CD8-positive, alpha-beta memory T cell (primary cell): ENCODE data around the gene KDF1. TPM values are rescaled to one million over a fixed set of nuclear protein-coding genes. Genes with fewer than 3 reads are reported as not detected.

ENCODE experiments used
- CTCF ChIA-PET: fragments of 350-600 bp; sonication (Branson Sonifier 250); formaldehyde crosslinking; loops from one replicate; lab custom pipeline; 2021; ENCODE audit warnings: antibody characterized with exemption; lab: Charles Lee
- POLR2A ChIA-PET: fragments of 350-600 bp; sonication (Branson Sonifier 250); formaldehyde crosslinking; loops from one replicate; lab custom pipeline; 2021; ENCODE audit warnings: antibody characterized with exemption; lab: Charles Lee
- DNase-seq, 5 donors: peaks; one replicate each; pipeline versions ENCODE4 v3.0.0 to v3.0.0-alpha.2; 2020 to 2022; ENCODE audit warnings: mixed read lengths in 1 of 5
- H3K27ac ChIP-seq: one replicate; pipeline ENCODE4 v1.7.0; 2013; ENCODE audit warnings: low read depth, mild to moderate bottlenecking, low read length, moderate library complexity
- H3K27me3 ChIP-seq: 2 replicates; pipeline ENCODE4 v1.7.0; 2013; ENCODE audit warnings: low read length, mild to moderate bottlenecking; ENCODE audit not compliant: insufficient read depth, poor library complexity, severe bottlenecking
- H3K36me3 ChIP-seq: 2 replicates; pipeline ENCODE4 v1.7.0; 2013; ENCODE audit warnings: mild to moderate bottlenecking, low read length, moderate library complexity; ENCODE audit not compliant: insufficient read depth
- H3K4me1 ChIP-seq: 2 replicates; pipeline ENCODE4 v1.7.0; 2013; ENCODE audit warnings: mild to moderate bottlenecking, low read length, moderate library complexity; ENCODE audit not compliant: insufficient read depth
- H3K4me3 ChIP-seq: 2 replicates; pipeline ENCODE4 v1.7.0; 2013; ENCODE audit warnings: mild to moderate bottlenecking, low read length
- H3K9me3 ChIP-seq: 2 replicates; pipeline ENCODE4 v1.7.0; 2013; ENCODE audit warnings: mild to moderate bottlenecking, low read length
- H3K27ac Mint-ChIP-seq, 8 donors: one replicate each; pipeline ENCODE4 v1.8.0; 2020 to 2021; ENCODE audit warnings: mixed read lengths in 8 of 8, mild to moderate bottlenecking in 6 of 8, inconsistent platforms in 3 of 8, moderate library complexity in 3 of 8
- H3K27me3 Mint-ChIP-seq, 2 donors: one replicate each; pipeline ENCODE4 v1.8.0; 2020 to 2021; ENCODE audit warnings: mixed read lengths in 2 of 2, mild to moderate bottlenecking in 1 of 2, moderate library complexity in 1 of 2
- H3K36me3 Mint-ChIP-seq, 3 donors: one replicate each; pipeline ENCODE4 v1.8.0; 2020 to 2021; ENCODE audit warnings: mixed read lengths in 3 of 3, inconsistent platforms in 1 of 3, mild to moderate bottlenecking in 1 of 3
- H3K4me1 Mint-ChIP-seq, 3 donors: one replicate each; pipeline ENCODE4 v1.8.0; 2020 to 2021; ENCODE audit warnings: mixed read lengths in 3 of 3, inconsistent platforms in 1 of 3, mild to moderate bottlenecking in 1 of 3
- H3K4me3 Mint-ChIP-seq, 7 donors: one replicate each; pipeline ENCODE4 v1.8.0; 2020 to 2021; ENCODE audit warnings: mixed read lengths in 7 of 7, mild to moderate bottlenecking in 6 of 7, moderate library complexity in 4 of 7, inconsistent platforms in 2 of 7
- H3K9me3 Mint-ChIP-seq, 5 donors: one replicate each; pipeline ENCODE4 v1.8.0; 2020 to 2022; ENCODE audit warnings: mixed read lengths in 5 of 5, mild to moderate bottlenecking in 3 of 5, moderate library complexity in 2 of 5, inconsistent platforms in 1 of 5
- polyA plus RNA-seq: library from polyadenylated mRNA; unstranded; fragments of 300-500 nt; fragmentation: Illumina TruSeq; gene quantifications from one replicate; pipeline ENCODE4 v1.2.3, GENCODE V29; 2021
- total RNA-seq, 2 experiments: library from RNA; stranded (reverse); gene quantifications; one replicate each; pipeline ENCODE4 v1.2.3, GENCODE V29; 2021

KDF1 gene
- total and polyA plus RNA-seq, 3 experiments from 2014 or later = 0.24 to 4.6 (median 0.39) TPM

DNA sequence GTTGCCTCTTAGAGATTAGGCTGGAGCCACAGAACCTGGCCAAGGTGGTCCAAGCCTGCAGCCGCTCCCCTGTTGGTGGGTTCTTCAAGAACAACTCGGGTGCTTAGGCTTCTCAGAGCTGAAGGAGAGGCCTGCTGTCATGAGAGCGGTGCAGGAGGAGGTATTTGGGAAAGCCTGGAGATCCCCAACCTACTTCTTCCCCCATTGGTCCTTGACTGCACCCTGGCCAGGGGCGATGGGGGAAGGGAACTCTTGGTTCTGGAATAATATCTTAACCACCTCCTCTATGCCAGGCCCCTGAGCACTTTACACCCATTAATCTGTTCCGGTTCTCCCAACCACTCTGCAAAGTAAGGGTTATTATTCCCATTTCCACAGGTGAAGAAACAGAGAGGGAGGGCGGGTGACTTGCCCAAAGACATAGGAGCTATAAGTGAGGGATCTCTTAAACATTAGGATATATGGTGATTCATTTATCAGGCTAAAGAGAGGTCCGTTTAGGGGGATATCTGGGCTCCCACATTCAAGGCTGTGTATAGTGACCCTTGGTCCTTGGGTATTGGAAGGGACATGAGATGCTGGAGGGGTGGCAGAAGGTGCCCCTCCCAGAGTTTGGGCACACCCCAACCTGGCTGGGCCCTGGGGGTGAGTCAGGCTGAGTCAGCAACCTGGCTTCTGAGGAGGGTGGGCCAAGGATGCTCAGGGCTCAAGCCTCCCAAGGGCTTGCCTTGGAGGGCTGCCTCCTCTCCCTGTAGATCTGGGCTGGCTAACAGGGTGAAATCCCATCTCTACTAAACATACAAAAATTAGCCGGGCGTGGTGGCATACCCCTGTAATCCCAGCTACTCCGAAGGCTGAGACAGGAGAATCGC, 38.4 kb upstream of the KDF1 start:
- Mint-ChIP-seq H3K4me3 (no peak overlapping the region), H3K9me3 (no peaks in the 10 kb centered on the region), H3K27ac (no peak overlapping the region), H3K27me3 (peaks cover 35 to 40% of the 10 kb centered on the region in 2 donors), H3K4me1 (peaks cover 7 to 15% (median 7%) of the 10 kb centered on the region in 3 donors), H3K36me3 (no peaks in the 10 kb centered on the region)
- POLR2A ChIA-PET = no interaction called here
- peaks cover 26% of the 10 kb centered on the region for H3K27me3 ChIP-seq
- no peaks in the 10 kb centered on the region for H3K36me3 ChIP-seq
- CTCF ChIA-PET = interaction anchor here (0.8 to 3.1 kb wide), 9 partner anchors 8 to 572 kb away, joined by 3 to 21 read pairs (median 4); partner anchors contain the start of genes GPN2, KDF1 and TENT5B
- no peak overlapping the region for H3K27ac ChIP-seq
- no peaks in the 10 kb centered on the region for H3K9me3 ChIP-seq
- DNase-seq = no peak
- H3K4me1 ChIP-seq = peaks cover 10% of the 10 kb centered on the region
- H3K4me3 ChIP-seq = no peak overlapping the region

DNA sequence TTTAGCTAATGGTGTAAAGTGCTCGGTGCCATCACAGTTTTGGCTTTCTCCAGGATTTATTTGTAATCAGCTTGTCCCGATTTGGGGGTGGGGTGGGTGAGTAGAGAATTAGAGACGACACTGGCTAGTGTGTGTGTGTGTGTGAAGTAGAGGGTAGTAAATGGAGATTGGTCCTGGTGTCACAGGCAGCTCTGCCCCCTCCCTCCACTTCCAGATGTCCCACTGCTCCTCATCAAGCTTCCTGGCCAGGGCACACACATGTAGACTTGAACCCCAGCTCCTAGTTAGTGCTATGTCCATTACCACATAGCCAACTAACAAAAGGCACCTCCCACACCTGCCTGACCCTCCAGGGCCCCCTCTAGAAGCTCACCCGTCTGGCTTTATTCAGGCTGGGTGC, 36.4 kb upstream of the KDF1 start:
- Histone ChIP-seq H3K4me1 (peaks cover 15% of the 10 kb centered on the region), H3K27me3 (peaks cover 33% of the 10 kb centered on the region), H3K4me3 (no peak overlapping the region), H3K9me3 (no peaks in the 10 kb centered on the region), H3K27ac (no peak overlapping the region), H3K36me3 (no peaks in the 10 kb centered on the region)
- H3K9me3 Mint-ChIP-seq = no peaks in the 10 kb centered on the region
- no peak overlapping the region for H3K27ac Mint-ChIP-seq
- no peak overlapping the region for H3K4me3 Mint-ChIP-seq
- ChIA-PET POLR2A (interaction anchor here (0.5 kb wide), 1 partner anchor 64 kb away, joined by 10 read pairs; no protein-coding TSS in a partner anchor), CTCF (interaction anchor here (0.8 to 3.1 kb wide), 10 partner anchors 10 to 49 kb away, joined by 3 to 21 read pairs (median 6); partner anchors contain the start of gene KDF1)
- no peak for DNase-seq
- H3K4me1 Mint-ChIP-seq = peaks cover 13 to 24% (median 14%) of the 10 kb centered on the region in 3 donors
- peaks cover 45 to 49% of the 10 kb centered on the region in 2 donors for H3K27me3 Mint-ChIP-seq
- H3K36me3 Mint-ChIP-seq = no peaks in the 10 kb centered on the region

DNA sequence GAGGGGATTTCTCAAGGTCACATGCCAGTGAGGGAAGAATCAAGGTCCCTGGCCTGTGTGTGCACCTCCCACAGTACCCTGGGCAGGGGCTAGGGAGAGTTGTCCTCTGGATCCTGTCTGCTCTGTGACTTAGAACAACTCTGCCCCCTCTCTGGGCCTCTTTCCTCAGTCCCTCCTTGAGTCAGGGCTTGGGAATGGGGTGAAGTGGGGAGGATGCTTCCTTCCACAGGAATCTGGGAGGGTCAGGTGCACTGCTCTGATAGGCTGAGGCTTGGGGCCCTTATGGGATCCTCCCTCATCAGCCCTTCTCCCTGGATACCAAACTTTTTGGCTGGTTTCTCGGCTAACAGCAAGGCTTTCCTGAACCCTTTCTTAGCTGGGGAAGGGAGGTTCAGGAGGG, 35.8 kb upstream of the KDF1 start:
- Histone ChIP-seq H3K9me3 (no peaks in the 10 kb centered on the region), H3K4me1 (peaks cover 15% of the 10 kb centered on the region), H3K4me3 (no peak overlapping the region), H3K36me3 (no peaks in the 10 kb centered on the region), H3K27me3 (peaks cover 33% of the 10 kb centered on the region), H3K27ac (no peak overlapping the region)
- H3K4me3 Mint-ChIP-seq = peak overlapping the region in 2 of 7 donors; percentile 38 to 79
- H3K4me1 Mint-ChIP-seq = peaks cover 13 to 24% (median 14%) of the 10 kb centered on the region in 3 donors
- peaks cover 49 to 54% of the 10 kb centered on the region in 2 donors for H3K27me3 Mint-ChIP-seq
- no peak for DNase-seq
- H3K36me3 Mint-ChIP-seq = no peaks in the 10 kb centered on the region
- no peak overlapping the region for H3K27ac Mint-ChIP-seq
- ChIA-PET CTCF (interaction anchor here (1.2 to 3.1 kb wide), 6 partner anchors 9 to 50 kb away, joined by 4 to 21 read pairs (median 8); no protein-coding TSS in a partner anchor), POLR2A (no interaction called here)
- no peaks in the 10 kb centered on the region for H3K9me3 Mint-ChIP-seq

DNA sequence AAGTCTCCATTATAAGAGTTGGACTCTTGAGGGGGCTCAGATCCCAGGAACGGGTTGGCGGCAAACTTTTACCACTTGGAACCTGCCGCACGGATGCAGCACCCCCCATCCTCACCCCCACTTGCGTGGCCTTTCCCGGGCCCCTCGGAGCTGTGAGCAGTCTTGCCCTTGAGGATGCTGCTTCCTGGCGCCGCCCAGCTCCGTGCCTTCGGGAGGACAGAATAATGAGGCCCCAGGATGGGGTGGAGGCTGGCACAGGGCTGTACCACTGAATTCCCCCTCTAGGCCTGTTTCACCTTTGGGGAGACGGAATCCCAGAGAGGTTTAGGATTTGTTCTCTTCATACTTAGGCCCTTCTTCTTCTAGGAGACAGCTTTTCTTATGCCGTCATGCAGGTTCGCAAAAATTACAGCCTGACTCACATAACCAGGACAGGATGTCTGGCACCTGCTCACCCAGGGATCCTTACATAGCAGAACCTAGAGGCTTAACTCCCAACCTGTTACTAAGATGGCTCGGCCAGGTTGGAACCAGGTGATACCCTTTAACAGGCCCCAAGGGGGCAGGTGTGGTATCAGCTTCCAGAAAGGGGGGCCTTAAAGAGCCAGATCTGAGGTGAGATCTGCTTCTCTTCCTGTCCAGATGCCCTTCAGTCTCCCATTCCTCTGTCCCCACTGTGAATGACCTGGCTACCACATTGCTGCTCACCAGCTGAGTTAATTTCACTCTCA, 34.7 kb upstream of the KDF1 start:
- Mint-ChIP-seq H3K27me3 (peaks cover 49 to 54% of the 10 kb centered on the region in 2 donors), H3K36me3 (no peaks in the 10 kb centered on the region), H3K4me1 (peaks cover 13 to 24% (median 14%) of the 10 kb centered on the region in 3 donors), H3K9me3 (no peaks in the 10 kb centered on the region), H3K27ac (peak overlapping the region in 1 of 8 donors; percentile 91), H3K4me3 (peak overlapping the region; percentile 72 to 91 (median 80))
- ChIA-PET POLR2A (interaction anchor here (0.5 kb wide), 1 partner anchor 14 kb away, joined by 9 read pairs; no protein-coding TSS in a partner anchor), CTCF (interaction anchor here (1.0 to 1.3 kb wide), 2 partner anchors 14 to 51 kb away, joined by 3 to 4 read pairs; no protein-coding TSS in a partner anchor)
- no peak for DNase-seq
- Histone ChIP-seq H3K9me3 (no peaks in the 10 kb centered on the region), H3K4me3 (no peak overlapping the region), H3K36me3 (no peaks in the 10 kb centered on the region), H3K4me1 (peaks cover 15% of the 10 kb centered on the region), H3K27me3 (peaks cover 33% of the 10 kb centered on the region), H3K27ac (no peak overlapping the region)

DNA sequence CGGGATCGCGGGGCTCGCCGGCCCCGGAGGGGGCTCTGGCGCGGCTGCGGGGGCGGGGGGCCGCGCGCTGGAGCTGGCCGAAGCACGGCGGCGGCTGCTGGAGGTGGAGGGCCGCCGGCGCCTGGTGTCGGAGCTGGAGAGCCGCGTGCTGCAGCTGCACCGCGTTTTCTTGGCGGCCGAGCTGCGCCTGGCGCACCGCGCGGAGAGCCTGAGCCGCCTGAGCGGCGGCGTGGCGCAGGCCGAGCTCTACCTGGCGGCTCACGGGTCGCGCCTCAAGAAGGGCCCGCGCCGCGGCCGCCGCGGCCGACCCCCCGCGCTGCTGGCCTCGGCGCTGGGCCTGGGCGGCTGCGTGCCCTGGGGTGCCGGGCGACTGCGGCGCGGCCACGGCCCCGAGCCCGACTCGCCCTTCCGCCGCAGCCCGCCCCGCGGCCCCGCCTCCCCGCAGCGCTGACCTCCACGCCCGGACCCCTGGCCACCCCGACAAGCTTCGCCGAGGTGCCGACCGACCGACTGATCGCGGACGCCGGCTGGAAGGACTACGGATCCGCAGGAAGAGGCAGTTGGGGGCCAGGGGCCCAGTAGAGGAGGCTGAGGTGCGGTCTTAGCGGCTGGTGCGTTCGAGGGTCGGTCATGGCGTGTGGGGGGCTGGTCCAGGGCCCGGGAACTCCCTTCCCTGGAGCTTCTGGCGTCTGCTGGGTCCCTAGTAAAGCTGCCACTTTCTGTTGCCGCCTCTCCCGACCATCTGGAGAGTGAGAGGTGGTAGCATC, 33.9 kb upstream of the KDF1 start:
- H3K27ac Mint-ChIP-seq = peak overlapping the region in 1 of 8 donors; percentile 91
- H3K4me3 Mint-ChIP-seq = peak overlapping the region; percentile 72 to 91 (median 80)
- CTCF ChIA-PET = interaction anchor here (1.0 to 1.3 kb wide), 2 partner anchors 14 to 51 kb away, joined by 3 to 4 read pairs; no protein-coding TSS in a partner anchor
- Histone ChIP-seq H3K4me3 (peak overlapping the region; percentile 39), H3K27ac (no peak overlapping the region), H3K36me3 (no peaks in the 10 kb centered on the region), H3K9me3 (no peaks in the 10 kb centered on the region), H3K27me3 (peaks cover 33% of the 10 kb centered on the region), H3K4me1 (peaks cover 15% of the 10 kb centered on the region)
- H3K4me1 Mint-ChIP-seq = peaks cover 13 to 24% (median 14%) of the 10 kb centered on the region in 3 donors
- peaks cover 53 to 54% of the 10 kb centered on the region in 2 donors for H3K27me3 Mint-ChIP-seq
- DNase-seq = peak in 1 of 5 donors; percentile 50
- POLR2A ChIA-PET = interaction anchor here (0.5 kb wide), 1 partner anchor 14 kb away, joined by 9 read pairs; no protein-coding TSS in a partner anchor
- no peaks in the 10 kb centered on the region for H3K9me3 Mint-ChIP-seq
- no peaks in the 10 kb centered on the region for H3K36me3 Mint-ChIP-seq

DNA sequence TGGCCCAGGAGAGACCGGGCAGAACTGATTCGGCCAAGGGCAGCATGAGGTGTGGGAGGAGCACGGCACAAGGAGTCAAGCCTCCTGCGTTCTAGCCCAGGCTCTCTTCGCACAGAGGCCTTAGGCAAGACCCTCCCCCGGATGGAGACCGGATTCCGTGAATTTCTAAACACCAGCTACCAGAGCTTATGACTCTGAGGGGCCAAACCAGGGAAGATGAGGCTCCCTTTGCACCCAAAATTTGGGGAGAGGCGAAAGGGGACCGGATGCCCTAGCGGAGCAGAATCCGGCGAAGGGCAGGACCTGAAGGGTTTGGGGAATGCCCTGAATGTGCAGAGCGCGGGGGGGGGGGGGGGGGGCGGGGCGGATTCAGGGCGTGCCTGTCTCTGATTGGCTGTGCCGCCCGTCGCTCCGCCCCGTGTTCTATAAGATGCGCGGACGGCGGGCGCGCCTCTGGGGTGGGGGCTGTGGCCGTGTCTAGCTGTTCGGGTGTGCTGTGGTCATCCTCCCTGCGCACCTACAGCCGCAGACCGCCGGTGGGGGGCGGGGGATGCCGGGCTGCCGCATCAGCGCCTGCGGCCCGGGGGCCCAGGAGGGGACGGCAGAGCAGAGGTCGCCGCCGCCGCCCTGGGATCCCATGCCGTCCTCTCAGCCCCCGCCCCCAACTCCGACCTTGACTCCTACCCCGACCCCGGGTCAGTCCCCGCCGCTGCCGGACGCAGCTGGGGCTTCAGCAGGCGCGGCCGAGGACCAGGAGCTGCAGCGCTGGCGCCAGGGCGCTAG, 33.2 kb upstream of the KDF1 start, which contains the start of gene TRNP1:
Gene TRNP1 (plus strand): TSS at position 456 of the 783 bp plus-strand sequence. CDS start 95 bp downstream, at position 551.
- Mint-ChIP-seq H3K36me3 (no peaks in the 10 kb centered on the region), H3K27me3 (peaks cover 49 to 57% of the 10 kb centered on the region in 2 donors), H3K4me3 (peak within 1 kb of the TSS; percentile 72 to 91 (median 80)), H3K9me3 (no peaks in the 10 kb centered on the region), H3K27ac (peak within 1 kb of the TSS in 4 of 8 donors; percentile 15 to 91 (median 52)), H3K4me1 (peaks cover 13 to 24% (median 14%) of the 10 kb centered on the region in 3 donors)
- peak; percentile 50 to 78 (median 61) for DNase-seq
- no peaks in the 10 kb centered on the region for H3K36me3 ChIP-seq
- ChIA-PET POLR2A (no interaction called here), CTCF (no interaction called here)
- peak within 1 kb of the TSS; percentile 40 for H3K4me3 ChIP-seq
- peaks cover 35% of the 10 kb centered on the region for H3K27me3 ChIP-seq
- no peaks in the 10 kb centered on the region for H3K9me3 ChIP-seq
- no peak within 1 kb of the TSS for H3K27ac ChIP-seq
- peaks cover 15% of the 10 kb centered on the region for H3K4me1 ChIP-seq
